Hindlimb muscle (tissue), 1 donor: ENCODE measurements around the gene BHLHE40. TPM values are rescaled to one million over a fixed set of nuclear protein-coding genes. Genes with fewer than 3 reads are reported as not detected.
A peak's percentile ranks its signal among the peaks of the same experiment; 100 is the strongest.

Experiments used
- DNase-seq: peaks from one replicate; pipeline ENCODE4 v3.0.0-alpha.2; 2013
- polyA plus RNA-seq: library from polyadenylated mRNA; unstranded; fragments of 120-200 nt; gene quantifications from one replicate; pipeline ENCODE4 v1.2.1, GENCODE V29; 2013; ENCODE audit not compliant: insufficient read length

The BHLHE40 gene
- polyA plus RNA-seq, 1 donor: 29.5 TPM

DNA sequence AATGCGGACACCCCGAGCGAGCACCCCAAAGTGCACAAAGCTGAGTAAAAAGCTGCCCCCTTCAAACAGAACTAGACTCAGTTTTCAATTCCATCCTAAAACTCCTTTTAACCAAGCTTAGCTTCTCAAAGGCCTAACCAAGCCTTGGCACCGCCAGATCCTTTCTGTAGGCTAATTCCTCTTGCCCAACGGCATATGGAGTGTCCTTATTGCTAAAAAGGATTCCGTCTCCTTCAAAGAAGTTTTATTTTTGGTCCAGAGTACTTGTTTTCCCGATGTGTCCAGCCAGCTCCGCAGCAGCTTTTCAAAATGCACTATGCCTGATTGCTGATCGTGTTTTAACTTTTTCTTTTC lies 5.3 kb downstream of the BHLHE40 start:
- no peak for DNase-seq

DNA sequence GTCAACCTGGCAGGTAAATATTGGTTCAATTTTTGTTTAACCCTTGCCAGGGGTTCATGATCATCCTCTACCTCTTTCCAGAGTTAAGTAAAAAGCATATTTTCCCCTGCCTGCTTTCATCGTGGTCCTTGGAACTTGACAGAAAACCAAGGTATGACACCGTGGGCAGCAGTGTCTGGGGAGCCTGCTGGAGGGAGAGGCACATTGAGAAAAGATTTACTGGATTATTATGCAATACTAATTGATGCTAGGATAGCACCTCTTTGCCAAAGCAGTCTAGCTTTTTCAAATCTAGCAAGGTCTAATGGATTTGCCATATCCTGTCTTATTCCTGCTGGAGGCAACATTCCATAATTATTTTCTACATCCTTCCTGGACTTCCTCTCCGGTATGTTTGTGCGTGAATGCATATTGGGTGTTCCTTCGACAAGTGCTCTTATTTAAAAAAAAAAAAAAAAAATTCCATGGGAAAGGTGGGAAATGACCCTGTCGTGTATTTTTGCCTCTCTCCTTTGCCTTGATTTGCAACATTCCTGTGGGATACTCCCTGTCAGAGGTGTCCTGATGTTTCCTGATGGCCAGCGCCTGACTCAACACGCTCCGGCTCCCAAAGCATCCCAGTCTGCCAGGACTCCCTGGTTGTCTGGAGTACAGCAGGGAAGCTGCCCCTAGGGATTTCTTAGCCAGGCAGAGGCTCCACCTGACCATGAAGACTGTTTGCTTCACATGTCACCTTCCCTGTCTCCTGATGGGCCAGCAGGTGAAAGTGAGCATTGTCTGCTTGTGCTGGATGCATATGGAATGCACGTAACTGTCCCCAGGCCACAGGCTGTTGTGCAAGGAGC lies 6.3 kb downstream of the BHLHE40 start:
- no peak for DNase-seq

DNA sequence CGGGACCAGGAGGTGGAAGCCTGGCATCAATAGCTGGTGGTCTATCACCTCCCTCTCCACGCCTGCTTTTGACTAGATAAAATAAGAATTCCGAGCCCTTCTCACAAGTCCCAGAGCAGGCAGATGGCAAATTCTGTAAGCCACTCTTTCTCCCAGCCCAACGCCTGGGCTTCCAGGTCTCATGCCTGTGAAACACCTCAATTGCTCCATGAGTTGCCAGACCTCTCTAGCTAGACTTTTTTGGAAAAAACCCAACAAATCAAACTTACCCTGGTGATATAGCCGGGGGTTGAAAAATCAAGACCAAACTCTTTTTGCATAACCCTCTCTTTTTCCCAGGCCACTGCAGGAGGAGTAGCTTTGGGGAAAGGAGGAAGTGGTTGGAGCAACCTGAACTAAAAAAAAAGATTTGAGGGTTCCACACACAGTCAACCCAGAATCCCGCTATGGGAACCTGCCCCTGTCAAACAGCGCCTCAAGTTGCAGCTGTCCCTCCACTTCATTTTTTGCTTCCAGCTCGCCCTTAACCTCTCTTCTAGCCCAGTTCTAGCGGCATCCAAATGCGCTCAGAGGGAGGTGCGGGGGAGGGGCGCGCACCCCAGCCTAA lies 7.0 kb downstream of the BHLHE40 start:
- DNase-seq: no peak

DNA sequence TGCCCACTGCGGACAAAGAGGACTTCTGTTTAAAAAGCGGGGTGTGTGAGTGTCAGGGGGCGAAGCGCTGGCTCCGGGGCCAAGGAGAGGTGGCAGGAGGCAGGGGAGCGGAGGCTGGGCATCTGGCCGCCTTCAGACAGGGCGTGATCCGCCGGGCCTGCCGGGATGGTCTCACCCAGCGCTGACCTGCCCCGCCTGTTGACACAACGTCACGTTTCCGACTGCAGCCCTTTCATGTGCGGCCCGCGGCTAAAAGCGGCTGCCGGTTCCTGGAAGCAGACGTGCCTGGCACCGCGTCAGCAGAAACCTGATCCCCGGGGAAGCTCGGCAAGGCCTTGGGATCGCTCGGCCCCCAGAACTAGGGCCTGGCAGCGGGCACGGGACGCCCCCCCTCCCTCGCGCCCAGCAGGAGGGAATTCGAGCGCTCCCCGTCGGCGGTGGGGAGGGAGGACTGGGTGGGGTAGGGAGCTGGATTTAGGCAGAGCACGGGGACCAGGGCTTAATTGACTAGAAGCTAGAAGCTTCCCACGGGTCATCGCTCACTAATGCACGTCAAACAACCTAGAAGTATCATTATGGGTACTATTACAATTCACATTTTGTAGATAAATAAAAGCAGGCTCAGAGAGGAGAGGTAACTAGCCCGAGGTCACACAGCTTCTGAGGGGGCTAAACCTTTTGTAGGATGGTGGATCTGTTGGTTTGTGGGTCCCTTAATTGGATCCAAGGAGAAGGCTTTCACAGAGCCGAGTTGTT lies 7.7 kb downstream of the BHLHE40 start:
- DNase-seq: peak; percentile 92

DNA sequence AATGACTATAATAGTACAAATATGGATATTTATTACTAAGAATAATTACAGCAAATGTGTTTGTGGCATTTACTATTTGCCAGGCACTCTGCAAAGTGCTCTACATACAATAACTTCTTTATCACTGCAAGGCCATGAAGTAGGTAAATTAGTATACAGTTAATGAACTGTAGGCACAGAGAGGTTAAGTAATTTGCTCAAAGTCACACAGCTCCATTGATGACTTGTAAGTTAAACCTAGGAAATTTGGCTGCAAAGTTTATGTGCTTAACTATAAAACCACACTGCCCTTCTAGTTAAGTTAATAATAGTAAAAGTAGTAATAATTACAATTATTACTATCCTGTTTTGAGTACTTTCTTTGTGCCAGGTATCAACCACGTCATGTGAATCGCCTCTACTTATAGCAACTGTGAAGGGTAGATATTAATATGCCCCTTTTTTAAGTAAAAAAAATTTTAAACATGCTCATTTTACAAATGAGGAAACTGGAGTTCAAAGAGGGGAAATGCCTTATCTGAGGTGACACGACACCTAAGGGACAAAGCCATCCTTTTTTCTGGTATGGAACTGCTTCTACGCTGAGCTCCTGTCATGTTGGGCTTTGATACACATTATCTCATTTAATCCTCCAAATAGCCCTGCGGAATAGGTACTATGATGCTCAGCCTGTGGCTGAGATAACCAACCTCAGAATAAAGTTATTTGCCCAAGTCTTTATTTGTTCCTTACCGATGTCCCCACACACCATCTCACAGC lies 8.5 kb downstream of the BHLHE40 start:
- DNase-seq: no peak

DNA sequence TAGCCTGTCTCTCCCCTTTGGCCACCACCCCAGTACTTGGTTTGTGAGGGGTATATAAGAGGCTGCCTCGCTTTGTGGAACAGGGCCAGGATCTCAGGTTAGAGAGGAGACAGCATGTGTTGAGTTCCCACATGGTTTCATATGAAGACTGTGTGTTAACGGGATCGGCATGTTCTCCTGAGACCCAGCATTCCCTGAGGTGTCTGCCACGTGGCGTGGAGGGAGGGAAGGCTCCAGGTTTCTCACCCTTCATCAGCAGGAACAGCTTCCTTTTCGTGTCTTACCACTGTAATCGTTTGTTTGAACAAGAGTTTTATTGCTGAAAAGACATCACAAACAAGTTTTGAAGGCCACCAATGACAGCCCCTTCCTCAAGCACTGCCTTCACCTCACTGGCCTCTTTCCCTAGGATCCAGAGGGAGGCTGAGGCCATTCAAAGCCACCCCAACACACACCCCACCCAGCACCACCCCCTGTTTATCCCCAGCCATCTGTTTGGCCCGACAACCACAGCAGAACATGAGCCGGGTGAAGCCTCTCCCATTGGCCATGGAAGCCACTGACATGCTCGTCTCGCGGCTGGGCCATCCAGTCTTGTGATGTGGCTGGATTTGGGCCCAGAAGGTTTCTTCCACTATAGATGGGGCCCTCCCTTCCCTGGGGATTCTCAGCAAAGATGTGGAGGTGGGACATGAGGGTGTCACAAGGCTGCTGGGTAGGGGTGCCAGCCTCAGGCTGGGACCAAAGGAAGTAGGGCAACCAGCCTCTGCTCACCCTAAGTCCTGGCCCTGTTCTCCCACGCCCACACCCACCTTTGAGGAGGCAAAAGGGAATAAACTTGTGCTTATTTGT lies 10.0 kb downstream of the BHLHE40 start:
- no peak for DNase-seq

DNA sequence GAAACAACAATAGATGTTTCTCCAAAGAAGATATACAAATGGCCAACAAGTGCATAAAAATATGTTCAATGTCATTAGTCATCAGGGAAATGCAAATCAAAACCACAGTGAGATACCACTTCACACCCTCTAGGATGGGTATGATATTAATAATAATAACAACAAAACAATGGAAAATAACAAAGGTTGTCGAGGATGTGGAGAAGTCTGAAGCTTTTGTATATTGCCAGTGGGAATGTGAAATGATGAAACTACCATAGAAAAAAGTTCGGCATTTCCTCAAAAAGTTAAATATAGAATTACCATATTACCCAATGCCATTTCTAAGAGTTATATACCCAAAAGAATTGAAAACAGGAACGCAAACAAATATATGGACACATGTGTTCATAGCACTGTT lies 10.8 kb downstream of the BHLHE40 start:
- DNase-seq: no peak

DNA sequence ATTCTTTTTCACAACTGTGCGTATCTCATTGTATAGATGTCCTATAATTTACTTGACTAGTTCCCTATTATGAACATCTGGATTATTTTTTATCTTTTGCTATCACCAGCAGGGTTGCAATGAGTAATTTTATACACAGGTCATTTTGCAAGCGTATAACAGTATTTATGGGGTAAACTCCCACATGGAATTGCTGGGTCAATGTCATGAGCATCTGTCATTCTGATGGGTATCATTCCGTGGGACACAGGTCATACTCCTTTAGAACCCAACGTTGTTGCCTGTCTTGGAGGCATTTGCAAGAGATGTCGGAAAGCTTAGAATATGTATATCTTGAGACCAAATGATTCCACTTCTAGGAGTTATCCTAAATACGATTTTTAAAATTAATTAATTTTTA lies 12.9 kb downstream of the BHLHE40 start:
- no peak for DNase-seq

DNA sequence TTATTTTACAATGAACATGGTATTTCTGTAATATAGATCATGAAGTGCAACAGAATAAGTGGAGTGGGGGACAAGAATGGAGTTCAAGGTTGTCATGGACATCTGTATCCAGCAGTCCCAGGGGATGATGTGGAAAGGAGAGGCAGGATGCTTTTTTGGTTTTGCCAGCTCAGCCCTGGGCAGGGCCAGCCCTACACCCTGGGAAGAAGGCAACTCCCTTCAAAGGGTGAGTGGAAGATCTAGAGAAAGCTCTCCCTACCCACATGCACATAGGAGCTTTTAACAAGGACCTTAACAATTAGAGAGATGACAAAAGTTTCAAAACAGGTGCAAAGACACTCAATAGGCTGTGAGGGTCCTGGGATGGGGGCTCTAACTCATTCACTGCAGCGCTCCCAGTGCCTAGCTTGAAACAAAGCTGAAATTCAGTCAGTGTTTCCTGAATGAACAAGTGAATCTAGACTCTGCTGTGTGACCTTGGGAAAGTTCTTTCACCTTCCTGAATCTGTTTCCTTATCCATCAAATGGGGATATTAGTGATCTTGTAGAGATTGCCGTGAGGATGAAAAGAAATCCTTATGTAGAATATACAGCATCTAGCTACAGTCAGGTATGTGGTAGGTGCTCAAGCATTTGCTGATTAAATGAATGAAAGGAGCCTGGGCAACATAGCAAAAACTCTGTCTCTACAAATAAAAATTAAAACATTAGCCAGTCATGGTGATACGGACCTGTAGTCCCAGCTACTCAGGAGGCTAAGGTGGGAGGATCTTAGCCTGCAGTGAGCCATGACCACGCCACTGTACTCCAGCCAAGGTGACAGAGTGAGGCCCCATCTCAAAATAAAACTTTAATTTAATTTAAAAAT lies 14.3 kb downstream of the BHLHE40 start:
- no peak for DNase-seq

DNA sequence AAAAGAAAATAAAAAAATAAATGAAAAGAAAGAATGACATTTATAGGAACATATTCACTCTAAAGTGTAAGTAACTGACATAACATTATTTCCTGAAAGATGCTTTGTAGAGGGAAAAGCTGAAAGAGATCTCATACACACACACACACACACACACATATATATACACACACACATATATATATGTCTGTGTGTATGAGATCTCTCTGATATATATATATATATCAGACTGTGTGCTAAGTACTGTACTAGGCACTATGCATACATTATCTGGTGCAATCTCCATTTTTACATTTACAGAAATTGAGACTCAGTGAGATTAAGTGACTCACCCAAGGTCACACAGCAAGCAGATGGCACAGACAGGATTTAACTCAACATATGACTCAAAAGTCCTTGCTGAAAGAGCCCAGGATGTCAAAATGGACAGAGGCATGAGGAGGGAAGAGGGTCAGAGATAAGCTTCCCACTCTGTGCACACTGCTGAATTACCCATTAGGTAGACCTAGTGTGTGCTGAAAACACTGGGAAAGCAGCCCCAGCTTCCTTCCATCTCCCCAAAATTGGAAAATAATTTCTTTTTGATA lies 15.0 kb downstream of the BHLHE40 start:
- no peak for DNase-seq

DNA sequence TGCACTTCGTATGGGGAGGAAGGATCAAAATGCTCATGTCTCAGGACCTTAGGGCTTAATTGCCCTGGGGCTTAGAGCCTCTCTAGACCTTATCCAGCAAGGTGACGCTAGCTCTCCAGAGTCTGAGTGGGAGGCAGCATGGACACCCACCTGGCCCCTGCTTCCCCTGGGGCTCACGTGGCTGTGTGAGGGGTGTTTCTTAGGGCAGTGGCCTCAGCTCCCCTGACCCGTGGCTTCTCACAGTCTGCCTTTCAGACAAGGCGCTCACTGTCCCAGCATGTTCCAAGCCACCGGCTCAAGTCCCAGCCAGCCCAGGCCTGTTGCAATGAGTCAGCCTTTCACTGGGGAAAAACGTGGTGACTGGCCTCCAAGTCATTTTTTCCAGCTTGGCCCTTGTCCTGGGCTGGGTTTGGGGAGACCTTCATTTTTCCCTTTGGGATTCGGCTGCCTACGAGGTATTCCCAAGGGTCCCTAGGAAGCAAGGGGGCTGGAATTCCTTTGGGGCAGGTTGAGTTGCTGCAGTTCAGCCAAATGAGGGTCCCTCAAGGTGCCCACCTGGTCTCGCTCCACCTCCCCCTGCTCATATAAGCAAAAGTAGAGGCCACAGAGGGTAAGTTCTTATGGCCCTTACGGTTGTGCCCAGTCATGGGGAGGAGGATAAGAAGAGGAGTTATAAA lies 15.7 kb downstream of the BHLHE40 start:
- DNase-seq: no peak

DNA sequence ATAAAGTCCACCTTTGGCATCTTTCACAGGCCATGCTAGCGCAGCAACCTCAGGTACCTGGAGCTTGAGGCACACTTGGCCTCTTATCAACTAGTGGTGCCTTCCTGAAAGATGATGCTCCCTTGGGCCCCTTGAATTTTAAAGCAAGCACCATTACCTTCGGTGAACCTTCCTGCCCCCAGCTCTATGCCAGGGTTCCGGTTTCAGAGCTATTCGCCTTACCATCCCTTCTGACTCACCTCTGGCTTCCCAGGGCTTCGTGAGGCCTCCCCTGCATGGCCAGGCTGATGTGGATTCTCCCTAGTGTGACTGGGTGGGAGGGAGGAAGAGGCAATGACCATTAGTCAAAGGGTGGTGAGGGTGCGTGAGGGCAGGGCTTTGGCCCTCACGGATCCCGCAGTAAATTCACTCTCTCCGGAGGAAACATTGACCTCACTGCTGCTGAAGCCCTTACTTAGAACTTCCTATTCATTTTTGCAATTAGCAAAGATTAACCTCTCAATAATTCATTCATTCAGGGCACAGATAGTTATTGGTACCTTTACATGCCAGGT lies 16.3 kb downstream of the BHLHE40 start:
- no peak for DNase-seq

DNA sequence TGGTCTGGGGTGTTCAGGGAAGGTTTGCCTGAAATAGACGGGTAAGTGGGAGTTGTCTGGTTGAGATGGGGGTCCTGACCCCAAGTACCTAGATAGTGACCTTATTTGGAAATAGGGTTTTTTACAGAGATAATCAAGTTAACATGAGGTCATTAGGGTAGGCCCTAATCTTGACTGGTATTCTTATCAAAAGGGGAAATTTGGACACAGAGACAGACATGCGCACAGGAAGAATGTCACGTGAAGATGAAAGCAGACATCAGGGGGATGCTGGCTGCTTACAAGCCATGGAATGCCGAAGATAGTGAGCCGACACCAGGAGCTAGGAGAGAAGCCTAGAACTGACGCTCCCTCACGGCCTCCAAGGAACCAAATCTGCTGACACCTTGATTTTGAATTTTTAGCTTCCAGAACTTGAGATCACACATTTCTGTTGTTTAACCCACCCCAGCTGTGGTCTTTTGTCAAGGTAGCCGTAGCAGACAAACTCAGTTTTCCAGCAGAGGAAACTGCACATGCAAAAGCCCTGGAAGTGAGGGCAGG lies 17.1 kb downstream of the BHLHE40 start:
- no peak for DNase-seq

DNA sequence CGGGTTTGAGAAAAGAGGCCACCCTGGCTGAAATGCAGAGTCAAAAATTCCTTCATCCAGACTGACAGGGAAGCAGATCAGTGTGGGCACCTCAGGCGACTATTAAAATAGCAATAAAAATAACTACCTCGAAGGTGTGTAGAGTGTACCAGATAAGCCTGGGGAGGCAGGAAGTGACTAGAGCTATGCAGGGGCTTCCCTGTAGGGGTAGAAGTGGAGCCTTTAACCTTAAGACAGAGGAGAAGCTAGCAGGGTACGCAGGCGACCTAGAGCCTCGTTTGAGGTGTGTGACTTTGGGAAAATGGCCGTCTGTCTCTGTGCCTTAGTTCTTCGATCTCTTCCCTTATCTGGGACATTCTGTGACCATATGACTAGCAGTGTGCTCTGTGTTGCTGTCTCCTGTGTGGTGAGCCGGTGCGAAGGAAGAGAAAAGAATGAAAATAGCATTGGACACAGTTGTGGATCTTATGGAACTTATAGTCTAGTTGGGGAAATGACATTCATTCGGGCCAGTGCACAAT lies 17.6 kb downstream of the BHLHE40 start:
- no peak for DNase-seq

DNA sequence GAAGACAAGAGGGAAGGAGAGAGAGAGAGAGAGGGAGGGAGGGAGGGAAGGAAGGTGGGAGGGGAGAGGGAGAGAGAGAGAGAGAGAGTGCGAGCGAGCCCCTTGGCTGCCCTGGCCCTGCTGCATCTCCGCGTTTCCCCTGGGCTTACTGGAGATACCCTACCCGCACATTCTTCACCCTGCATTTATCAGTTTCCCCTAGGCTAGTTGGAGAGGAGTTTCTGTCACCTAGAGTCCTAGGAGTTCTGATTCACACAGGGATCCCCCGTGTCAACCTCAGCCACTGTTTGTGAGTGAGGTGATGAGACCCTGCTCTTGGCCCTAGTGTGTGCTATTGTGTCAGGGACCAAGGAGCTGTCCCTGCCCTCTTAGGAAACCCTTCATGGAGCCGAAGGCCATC lies 18.7 kb downstream of the BHLHE40 start:
- DNase-seq: no peak

DNA sequence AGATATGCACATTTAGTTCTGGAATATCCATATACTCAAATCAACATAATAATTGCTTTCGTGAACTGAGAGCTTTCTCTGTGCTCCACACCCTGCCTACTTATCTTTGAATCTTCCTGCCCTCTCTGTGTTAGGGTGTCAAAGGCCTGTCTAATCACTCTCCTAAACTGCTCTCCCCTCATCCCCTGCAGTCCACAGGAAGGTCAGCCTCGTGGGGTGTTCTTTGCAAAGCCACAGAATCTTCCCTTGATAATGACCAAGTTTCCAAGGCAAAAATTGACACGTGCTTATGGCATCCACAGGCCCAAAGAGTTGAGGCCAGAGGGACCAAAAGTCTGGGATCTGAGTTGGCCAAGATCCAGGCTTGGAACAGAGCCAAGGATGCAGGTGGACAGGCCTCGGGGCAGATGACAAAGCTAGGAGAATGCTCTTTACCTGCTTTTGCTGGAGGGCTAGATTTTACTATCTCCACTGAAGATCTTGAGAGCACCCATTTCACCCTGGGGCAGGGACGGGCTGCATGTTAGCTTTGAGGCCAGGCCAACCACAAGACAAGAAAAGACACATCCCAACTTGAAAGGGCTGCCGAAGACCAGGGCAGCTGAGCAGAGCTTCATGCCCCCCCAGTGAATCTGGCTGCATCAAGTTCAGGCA lies 20.4 kb downstream of the BHLHE40 start:
- DNase-seq: no peak

DNA sequence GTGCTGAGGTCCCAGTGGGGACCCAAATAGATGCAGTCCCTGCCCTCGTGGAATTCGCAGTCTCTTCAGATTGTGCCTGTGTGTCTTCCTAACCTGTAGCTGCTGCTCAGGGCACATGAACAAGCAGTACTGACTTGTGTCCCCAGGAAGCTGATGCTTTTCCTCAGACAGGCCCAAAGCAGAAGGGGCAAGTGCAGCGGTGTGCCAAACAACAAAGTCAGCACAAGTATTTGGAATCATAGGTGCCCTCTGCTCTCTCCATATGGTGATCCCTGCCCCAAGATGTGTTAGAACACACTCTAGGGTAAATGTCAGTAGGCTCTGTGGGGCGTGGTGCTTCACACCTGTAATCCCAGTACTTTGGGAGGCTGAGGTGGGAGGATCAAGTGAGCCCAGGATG lies 21.9 kb downstream of the BHLHE40 start:
- no peak for DNase-seq

DNA sequence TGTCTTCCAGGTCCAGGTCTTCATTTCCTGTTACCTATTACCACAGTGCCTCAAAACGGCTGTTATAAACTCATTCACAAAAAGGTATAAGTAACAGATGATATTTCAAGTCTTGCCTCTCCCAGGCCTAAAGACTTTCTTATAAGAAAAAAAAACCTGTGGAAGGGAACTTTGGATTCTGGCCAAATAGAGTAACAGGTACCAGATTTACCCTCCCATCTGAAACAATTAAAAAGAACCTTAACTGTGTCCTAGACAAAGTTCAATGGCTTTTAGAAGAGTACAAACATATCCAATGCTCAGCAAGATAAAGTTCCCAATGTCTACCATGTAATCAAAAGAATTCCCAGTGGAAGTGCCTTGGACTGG lies 22.6 kb downstream of the BHLHE40 start:
- DNase-seq: no peak
